GM12878 (cell line): ENCODE measurements around the gene CASP6. TPM values are rescaled to one million over a fixed set of nuclear protein-coding genes. Genes with fewer than 3 reads are reported as not detected.

Experiments used
- ATAC-seq: fragments of 200-7000 bp; cut with Tn5 transposase; 3 replicates; pipeline ENCODE4 v1.9.1; 2020; ENCODE audit warnings: mild to moderate bottlenecking, moderate library complexity
- BruUV-seq: library from RNA; stranded (reverse); fragments of 400-500 nt; replicated peaks from 2 replicates; lab custom pipeline; 2021; lab: Mats Ljungman, UMichigan
- CTCF ChIA-PET: fragments of 300-600 bp; sonication (Branson Sonifier 250); formaldehyde crosslinking; extraction: SDS; loops from one replicate; lab custom pipeline; 2021; ENCODE audit warnings: inconsistent platforms; lab: Yijun Ruan, JAX
- POLR2A ChIA-PET: fragments of 350-600 bp; formaldehyde crosslinking; extraction: SDS; loops from one replicate; lab custom pipeline; 2021; ENCODE audit warnings: inconsistent platforms; lab: Charles Lee
- RAD21 ChIA-PET: fragments of 300-600 bp; sonication (Branson Sonifier 250); formaldehyde crosslinking; loops from one replicate; lab custom pipeline; 2023; ENCODE audit warnings: antibody characterized with exemption; ENCODE audit not compliant: unreplicated experiment; lab: Charles Lee
- SMC1A ChIA-PET: fragments of 300-600 bp; sonication (Branson Sonifier 250); formaldehyde crosslinking; loops from one replicate; lab custom pipeline; 2023; ENCODE audit not compliant: unreplicated experiment, uncharacterized antibody; lab: Charles Lee
- DNase-seq: peaks from one replicate; pipeline ENCODE4 v3.0.0-alpha.2; 2011; ENCODE audit warnings: low read depth, low spot score
- FAIRE-seq: peaks from 3 replicates; lab custom pipeline; 2011; peaks lifted over from hg19 to GRCh38; lab: Jason Lieb, UNC
- H2AFZ ChIP-seq: 2 replicates; pipeline ENCODE4 v1.6.0; 2011; ENCODE audit warnings: low read depth, low read length, control low read depth; ENCODE audit not compliant: control insufficient read depth
- H3K27ac ChIP-seq: 2 replicates; pipeline ENCODE4 v1.5.1; 2011; ENCODE audit warnings: control low read depth; ENCODE audit not compliant: control insufficient read depth, insufficient read depth
- H3K27me3 ChIP-seq, 2 experiments: replicated peaks in 1 of 2; 2 replicates each; pipeline versions ENCODE4 v1.6.0 to v1.6.1; 2011; ENCODE audit warnings: low read length in 1 of 2; ENCODE audit not compliant: control insufficient read depth in 2 of 2, insufficient read depth in 2 of 2
- H3K36me3 ChIP-seq, 2 experiments: 2 replicates each; pipeline ENCODE4 v1.5.1; 2011; ENCODE audit warnings: low read length in 1 of 2; ENCODE audit not compliant: control insufficient read depth in 2 of 2, insufficient read depth in 2 of 2
- H3K4me1 ChIP-seq: 2 replicates; pipeline ENCODE4 v1.6.1; 2011; ENCODE audit warnings: mild to moderate bottlenecking, low read length, moderate library complexity, mixed read lengths; ENCODE audit not compliant: control insufficient read depth, insufficient read depth
- H3K4me2 ChIP-seq: 2 replicates; pipeline ENCODE4 v1.6.0; 2011; ENCODE audit warnings: control low read depth; ENCODE audit not compliant: control insufficient read depth, insufficient read depth
- H3K4me3 ChIP-seq: fragments of 200-600 bp; sonication (generic); 2 replicates; pipeline ENCODE4 v1.5.1; 2016
- H3K79me2 ChIP-seq: 2 replicates; pipeline ENCODE4 v1.6.0; 2011; ENCODE audit warnings: low read length; ENCODE audit not compliant: control insufficient read depth, insufficient read depth
- H3K9ac ChIP-seq: 2 replicates; pipeline ENCODE4 v1.8.0; 2011; ENCODE audit warnings: low read length, control low read depth, mixed read lengths; ENCODE audit not compliant: control insufficient read depth, insufficient read depth
- H3K9me3 ChIP-seq: replicated peaks from 3 replicates; pipeline ENCODE4 v1.5.1; 2011; ENCODE audit warnings: mild to moderate bottlenecking, low read length; ENCODE audit not compliant: control insufficient read depth, insufficient read depth
- H4K20me1 ChIP-seq: 2 replicates; pipeline ENCODE4 v1.6.0; 2011; ENCODE audit not compliant: control insufficient read depth, insufficient read depth
- CHD4 ChIP-seq: fragments of 200-600 bp; sonication (generic); IDR thresholded peaks from 2 replicates; pipeline ENCODE4 v1.6.1; 2016; ENCODE audit warnings: mild to moderate bottlenecking
- NBN ChIP-seq: fragments of 450-650 bp; IDR thresholded peaks from 2 replicates; pipeline ENCODE4 v1.6.1; 2016
- WGBS: methylation state at CpG from one replicate; pipeline ENCODE4 v1.1.6; 2016; ENCODE audit warnings: low lambda C conversion rate; ENCODE audit not compliant: insufficient replicate concordance, insufficient coverage; ENCODE audit errors: missing lambda C conversion rate; 5-methylcytosine and 5-hydroxymethylcytosine counted together
- in situ Hi-C: fragments of 300-500 bp; cut with MboI; formaldehyde crosslinking; loops from 9 replicates; pipeline ENCODE4 v1.14.3; 2018; ENCODE audit warnings: mixed read lengths
- intact Hi-C: fragments of 100-400 bp; cut with micrococcal nuclease; formaldehyde crosslinking; loops from one replicate; pipeline ENCODE4 v1.14.2; 2022; ENCODE audit not compliant: unreplicated experiment
- polyA plus RNA-seq, 11 experiments: library from polyadenylated mRNA; depleted of rRNA in 4 of 11; unstranded in 6 of 11; stranded (reverse) in 5 of 11; fragments of >200 nt; fragmentation: Nextera tagmentation in 4 of 11; fragmentation: Illumina TruSeq in 1 of 11; extraction: Ambion mirVana in 4 of 11; extraction: Trizol in 1 of 11; gene quantifications; 1 replicate in 1 of 11; 2 replicates in 10 of 11; pipeline versions ENCODE4 v1.2.1 to v1.2.3, GENCODE V29; 2011 to 2016; ENCODE audit warnings: inconsistent platforms in 2 of 11, missing spikeins in 2 of 11, low read depth in 1 of 11
- total RNA-seq, 4 experiments: library from RNA; depleted of rRNA in 3 of 4; stranded (reverse); fragments of >200 nt in 3 of 4; fragmentation: Illumina TruSeq in 1 of 4; extraction: Trizol in 1 of 4; gene quantifications; 2 replicates each; pipeline versions ENCODE4 v1.2.1 to v1.2.3, GENCODE V29; 2013 to 2021
- TF ChIP-seq, protein P1 (sequence below): fragments of 450-650 bp; IDR thresholded peaks from 2 replicates; pipeline ENCODE4 v1.6.1; 2017; ENCODE audit warnings: antibody characterized with exemption, mild to moderate bottlenecking, moderate library complexity

Gene CASP6
- total and polyA plus RNA-seq, 10 of the 15 experiments (the other 5 are each of a cell fraction or from before 2014, with no cell fraction given), result 20.0 to 66.8 (median 30.8) TPM

DNA sequence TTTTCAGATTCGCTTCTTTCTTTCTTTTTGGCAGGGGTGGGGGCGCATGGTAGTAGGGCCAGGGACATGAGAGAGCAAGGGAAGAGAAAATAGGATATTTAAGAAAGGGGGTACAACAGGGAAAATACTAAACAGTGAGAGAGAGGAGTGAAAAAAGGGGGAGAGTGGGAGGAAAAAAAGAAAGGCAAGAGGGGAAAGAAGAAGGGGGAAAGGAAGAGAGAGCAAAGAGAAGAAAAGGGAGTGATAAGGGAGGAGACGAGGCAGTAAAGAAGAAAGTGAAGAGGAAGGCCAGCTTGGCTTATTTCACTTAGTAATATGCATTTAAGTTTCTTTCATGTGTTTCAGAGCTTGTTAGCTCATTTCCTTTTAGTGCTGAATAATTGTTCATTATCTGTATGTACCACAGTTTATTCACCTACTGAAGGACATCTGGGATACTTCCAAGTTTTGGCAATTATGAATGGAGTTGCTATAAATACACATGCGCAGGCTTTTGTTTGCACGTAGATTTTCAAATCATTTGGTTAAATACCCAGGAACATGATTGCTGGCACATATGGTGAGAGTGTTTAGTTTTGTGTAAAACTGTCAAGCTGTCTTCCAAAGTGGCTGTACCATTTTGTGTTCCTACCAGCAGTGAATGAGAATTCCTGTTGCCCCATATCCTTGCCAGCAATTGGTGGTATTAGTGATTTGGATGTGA is 37.3 kb downstream of the CASP6 start:
- no peaks in the 10 kb centered on the region for H3K79me2 ChIP-seq
- ChIA-PET POLR2A (no interaction called here), CTCF (no interaction called here), SMC1A (no interaction called here), RAD21 (no interaction called here)
- no peaks in the 10 kb centered on the region for H3K4me1 ChIP-seq
- BruUV-seq, result no TSS peak
- no peak overlapping the region for H3K4me3 ChIP-seq
- ATAC-seq (no peak), DNase-seq (no peak), FAIRE-seq (no peak)
- no peak overlapping the region for H3K9ac ChIP-seq
- WGBS, result 97% methylated on average over 5 of the region's 5 CpGs
- peaks cover 2% of the 10 kb centered on the region; the same call in 1 of the 3 replicates for H3K9me3 ChIP-seq
- H4K20me1 ChIP-seq, result no peaks in the 10 kb centered on the region
- H3K27ac ChIP-seq, result no peak overlapping the region
- no peak overlapping the region for H2AFZ ChIP-seq
- in situ Hi-C loops, result no loop called here
- TF ChIP-seq, protein P1, sequence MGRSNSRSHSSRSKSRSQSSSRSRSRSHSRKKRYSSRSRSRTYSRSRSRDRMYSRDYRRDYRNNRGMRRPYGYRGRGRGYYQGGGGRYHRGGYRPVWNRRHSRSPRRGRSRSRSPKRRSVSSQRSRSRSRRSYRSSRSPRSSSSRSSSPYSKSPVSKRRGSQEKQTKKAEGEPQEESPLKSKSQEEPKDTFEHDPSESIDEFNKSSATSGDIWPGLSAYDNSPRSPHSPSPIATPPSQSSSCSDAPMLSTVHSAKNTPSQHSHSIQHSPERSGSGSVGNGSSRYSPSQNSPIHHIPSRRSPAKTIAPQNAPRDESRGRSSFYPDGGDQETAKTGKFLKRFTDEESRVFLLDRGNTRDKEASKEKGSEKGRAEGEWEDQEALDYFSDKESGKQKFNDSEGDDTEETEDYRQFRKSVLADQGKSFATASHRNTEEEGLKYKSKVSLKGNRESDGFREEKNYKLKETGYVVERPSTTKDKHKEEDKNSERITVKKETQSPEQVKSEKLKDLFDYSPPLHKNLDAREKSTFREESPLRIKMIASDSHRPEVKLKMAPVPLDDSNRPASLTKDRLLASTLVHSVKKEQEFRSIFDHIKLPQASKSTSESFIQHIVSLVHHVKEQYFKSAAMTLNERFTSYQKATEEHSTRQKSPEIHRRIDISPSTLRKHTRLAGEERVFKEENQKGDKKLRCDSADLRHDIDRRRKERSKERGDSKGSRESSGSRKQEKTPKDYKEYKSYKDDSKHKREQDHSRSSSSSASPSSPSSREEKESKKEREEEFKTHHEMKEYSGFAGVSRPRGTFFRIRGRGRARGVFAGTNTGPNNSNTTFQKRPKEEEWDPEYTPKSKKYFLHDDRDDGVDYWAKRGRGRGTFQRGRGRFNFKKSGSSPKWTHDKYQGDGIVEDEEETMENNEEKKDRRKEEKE, result no peak
- TF ChIP-seq CHD4 (no peak), NBN (no peak)
- intact Hi-C loops, result no loop called here
- peaks cover 0 to 3% of the 10 kb centered on the region in 2 experiments; a peak in 2 of 4 replicates for H3K36me3 ChIP-seq
- no peaks in the 10 kb centered on the region for H3K27me3 ChIP-seq
- no peak overlapping the region for H3K4me2 ChIP-seq
